GM18951 (cell line): Measurements from ENCODE around the gene EDNRA.

Source experiments
- POLR2A ChIP-seq: IDR thresholded peaks from 4 replicates; pipeline ENCODE4 v1.6.1; 2011; ENCODE audit warnings: mild to moderate bottlenecking; ENCODE audit not compliant: insufficient read length, insufficient read depth; ENCODE audit errors: extremely low read depth
- in situ Hi-C: fragments of 300-500 bp; cut with MboI; formaldehyde crosslinking; loops from one replicate; pipeline ENCODE4 v1.12.0; 2022; ENCODE audit warnings: low sequenced_read_pairs, mixed read lengths, inconsistent platforms; ENCODE audit not compliant: unreplicated experiment

Gene EDNRA

GRCh38 chr4:147532896-147533295 lies 52.0 kb downstream of the EDNRA start:
- in situ Hi-C loops: no loop called here
- no peak for TF ChIP-seq POLR2A

GRCh38 chr4:147533331-147533730 lies 52.4 kb downstream of the EDNRA start:
- in situ Hi-C loops: no loop called here
- TF ChIP-seq POLR2A: no peak

- in situ Hi-C loops: no loop called here
- no peak for TF ChIP-seq POLR2A
Measured at GRCh38 chr4:147535124-147535523, 54.2 kb downstream of the EDNRA start.

GRCh38 chr4:147538711-147539110 lies 57.8 kb downstream of the EDNRA start:
- TF ChIP-seq POLR2A: no peak
- in situ Hi-C loops: no loop called here

GRCh38 chr4:147539959-147540358 lies 59.1 kb downstream of the EDNRA start:
- in situ Hi-C loops: no loop called here
- TF ChIP-seq POLR2A: no peak

- no peak for TF ChIP-seq POLR2A
- in situ Hi-C loops: no loop called here
Measured at GRCh38 chr4:147542229-147542990, 61.5 kb downstream of the EDNRA start.

- in situ Hi-C loops: no loop called here
- TF ChIP-seq POLR2A: no peak
Measured at GRCh38 chr4:147543034-147543433, 62.1 kb downstream of the EDNRA start.

- TF ChIP-seq POLR2A: no peak
- in situ Hi-C loops: no loop called here
Measured at GRCh38 chr4:147546349-147546748, 65.5 kb downstream of the EDNRA start.

GRCh38 chr4:147547314-147548056 lies 66.6 kb downstream of the EDNRA start:
- in situ Hi-C loops: no loop called here
- TF ChIP-seq POLR2A: no peak

GRCh38 chr4:147548256-147548655 lies 67.4 kb downstream of the EDNRA start:
- in situ Hi-C loops: no loop called here
- no peak for TF ChIP-seq POLR2A

- no peak for TF ChIP-seq POLR2A
- in situ Hi-C loops: no loop called here
Measured at GRCh38 chr4:147550626-147551246, 69.8 kb downstream of the EDNRA start.

GRCh38 chr4:147560625-147561024 lies 79.7 kb downstream of the EDNRA start:
- in situ Hi-C loops: no loop called here

GRCh38 chr4:147566762-147567161 lies 85.9 kb downstream of the EDNRA start:
- in situ Hi-C loops: no loop called here
- no peak for TF ChIP-seq POLR2A

More at GRCh38 chr4:147560625-147561024, 79.7 kb downstream of the EDNRA start:
- TF ChIP-seq POLR2A: no peak
